GM19452 (cell line): ENCODE data around the gene ZEB2.

ENCODE experiments used
- ATAC-seq: cut with Tn5 transposase; IDR thresholded peaks from one replicate; pipeline ENCODE4 v1.9.1; 2021; ENCODE audit not compliant: unreplicated experiment

ZEB2 gene

GRCh38 chr2:144358979-144359541 lies 160.9 kb downstream of the ZEB2 start:
- ATAC-seq = peak; percentile 65

- peak; percentile 1 for ATAC-seq
Measured at GRCh38 chr2:144358374-144358964, 161.4 kb downstream of the ZEB2 start.

- ATAC-seq = peak; percentile 71
Measured at GRCh38 chr2:144357623-144358373, 162.1 kb downstream of the ZEB2 start.

- ATAC-seq = no peak
Measured at GRCh38 chr2:144356402-144356801, 163.5 kb downstream of the ZEB2 start.

- ATAC-seq = no peak
Measured at GRCh38 chr2:144354953-144355352, 165.0 kb downstream of the ZEB2 start.

GRCh38 chr2:144351687-144352086 lies 168.2 kb downstream of the ZEB2 start:
- ATAC-seq = no peak

- ATAC-seq = no peak
Measured at GRCh38 chr2:144350151-144350802, 169.6 kb downstream of the ZEB2 start.

- no peak for ATAC-seq
Measured at GRCh38 chr2:144349674-144350073, 170.2 kb downstream of the ZEB2 start.

- ATAC-seq = no peak
Measured at GRCh38 chr2:144348846-144349245, 171.1 kb downstream of the ZEB2 start.

- ATAC-seq = no peak
Measured at GRCh38 chr2:144346229-144346628, 173.7 kb downstream of the ZEB2 start.

- no peak for ATAC-seq
Measured at GRCh38 chr2:144343145-144343544, 176.8 kb downstream of the ZEB2 start.

GRCh38 chr2:144341538-144341937 lies 178.4 kb downstream of the ZEB2 start:
- no peak for ATAC-seq

GRCh38 chr2:144339048-144339447 lies 180.9 kb downstream of the ZEB2 start:
- no peak for ATAC-seq

- ATAC-seq = no peak
Measured at GRCh38 chr2:144334551-144334950, 185.4 kb downstream of the ZEB2 start.
